Skeletal muscle satellite cell (primary cell): Measurements from ENCODE around the gene KRTAP5-1.

Experiments used
- H3K27me3 ChIP-seq: 2 replicates; pipeline ENCODE4 v1.7.0; 2013; ENCODE audit warnings: low read length; ENCODE audit not compliant: control insufficient read depth, insufficient read depth
- H3K36me3 ChIP-seq: 2 replicates; pipeline ENCODE4 v1.7.0; 2013; ENCODE audit warnings: mild to moderate bottlenecking, control low read depth, low read length; ENCODE audit not compliant: insufficient read depth
- H3K4me1 ChIP-seq: 2 replicates; pipeline ENCODE4 v1.7.0; 2013; ENCODE audit warnings: low read length; ENCODE audit not compliant: control insufficient read depth, insufficient read depth
- H3K4me2 ChIP-seq: 2 replicates; pipeline ENCODE4 v1.7.0; 2013; ENCODE audit warnings: mild to moderate bottlenecking, low read length
- H3K4me3 ChIP-seq: 2 replicates; pipeline ENCODE4 v1.7.0; 2013; ENCODE audit warnings: low read length
- H3K9ac ChIP-seq: 2 replicates; pipeline ENCODE4 v1.7.0; 2013; ENCODE audit warnings: mild to moderate bottlenecking, low read depth, low read length, moderate library complexity
- H3K9me3 ChIP-seq: replicated peaks from 2 replicates; pipeline ENCODE4 v1.7.0; 2013; ENCODE audit warnings: mild to moderate bottlenecking, control low read depth, low read length

Gene KRTAP5-1

GRCh38 chr11:1546077-1546535 lies 39.0 kb downstream of the KRTAP5-1 start:
- Histone ChIP-seq H3K9ac (no peak overlapping the region), H3K9me3 (no peaks in the 10 kb centered on the region), H3K36me3 (no peaks in the 10 kb centered on the region), H3K4me3 (no peak overlapping the region), H3K27me3 (peaks cover 62% of the 10 kb centered on the region), H3K4me1 (peaks cover 8% of the 10 kb centered on the region), H3K4me2 (no peak overlapping the region)

GRCh38 chr11:1545432-1545831 lies 39.7 kb downstream of the KRTAP5-1 start:
- no peak overlapping the region for H3K4me3 ChIP-seq
- no peak overlapping the region for H3K4me2 ChIP-seq
- H3K4me1 ChIP-seq: peaks cover 8% of the 10 kb centered on the region
- no peak overlapping the region for H3K9ac ChIP-seq
- H3K27me3 ChIP-seq: peaks cover 65% of the 10 kb centered on the region
- no peaks in the 10 kb centered on the region for H3K9me3 ChIP-seq
- H3K36me3 ChIP-seq: no peaks in the 10 kb centered on the region

- peaks cover 8% of the 10 kb centered on the region for H3K4me1 ChIP-seq
- no peak overlapping the region for H3K4me3 ChIP-seq
- no peak overlapping the region for H3K9ac ChIP-seq
- no peaks in the 10 kb centered on the region for H3K36me3 ChIP-seq
- peaks cover 69% of the 10 kb centered on the region for H3K27me3 ChIP-seq
- no peak overlapping the region for H3K4me2 ChIP-seq
- H3K9me3 ChIP-seq: no peaks in the 10 kb centered on the region
Observed at GRCh38 chr11:1544536-1544935, 40.5 kb downstream of the KRTAP5-1 start.

GRCh38 chr11:1543606-1544263 lies 41.3 kb downstream of the KRTAP5-1 start:
- no peak overlapping the region for H3K4me2 ChIP-seq
- H3K36me3 ChIP-seq: no peaks in the 10 kb centered on the region
- H3K4me3 ChIP-seq: no peak overlapping the region
- peaks cover 8% of the 10 kb centered on the region for H3K4me1 ChIP-seq
- no peaks in the 10 kb centered on the region for H3K9me3 ChIP-seq
- H3K9ac ChIP-seq: no peak overlapping the region
- H3K27me3 ChIP-seq: peaks cover 68% of the 10 kb centered on the region

- Histone ChIP-seq H3K9me3 (no peaks in the 10 kb centered on the region), H3K27me3 (peaks cover 65% of the 10 kb centered on the region), H3K4me1 (peaks cover 7% of the 10 kb centered on the region), H3K36me3 (no peaks in the 10 kb centered on the region), H3K9ac (no peak overlapping the region), H3K4me2 (no peak overlapping the region), H3K4me3 (no peak overlapping the region)
Observed at GRCh38 chr11:1542267-1542666, 42.8 kb downstream of the KRTAP5-1 start.

- H3K4me1 ChIP-seq: peaks cover under 1% of the 10 kb centered on the region
- H3K36me3 ChIP-seq: no peaks in the 10 kb centered on the region
- H3K27me3 ChIP-seq: peaks cover 59% of the 10 kb centered on the region
- no peaks in the 10 kb centered on the region for H3K9me3 ChIP-seq
- H3K9ac ChIP-seq: no peak overlapping the region
- no peak overlapping the region for H3K4me3 ChIP-seq
- H3K4me2 ChIP-seq: no peak overlapping the region
Observed at GRCh38 chr11:1541474-1542204, 43.4 kb downstream of the KRTAP5-1 start.

GRCh38 chr11:1540074-1540473 lies 45.0 kb downstream of the KRTAP5-1 start:
- Histone ChIP-seq H3K36me3 (no peaks in the 10 kb centered on the region), H3K4me1 (peaks cover 4% of the 10 kb centered on the region), H3K4me3 (no peak overlapping the region), H3K4me2 (no peak overlapping the region), H3K9ac (no peak overlapping the region), H3K9me3 (no peaks in the 10 kb centered on the region), H3K27me3 (peaks cover 45% of the 10 kb centered on the region)

GRCh38 chr11:1538153-1538552 lies 46.9 kb downstream of the KRTAP5-1 start:
- peaks cover 18% of the 10 kb centered on the region for H3K4me1 ChIP-seq
- no peak overlapping the region for H3K4me2 ChIP-seq
- no peaks in the 10 kb centered on the region for H3K9me3 ChIP-seq
- no peak overlapping the region for H3K4me3 ChIP-seq
- no peak overlapping the region for H3K9ac ChIP-seq
- peaks cover 32% of the 10 kb centered on the region for H3K27me3 ChIP-seq
- H3K36me3 ChIP-seq: no peaks in the 10 kb centered on the region

- H3K4me1 ChIP-seq: peaks cover 37% of the 10 kb centered on the region
- no peaks in the 10 kb centered on the region for H3K9me3 ChIP-seq
- H3K27me3 ChIP-seq: peaks cover 23% of the 10 kb centered on the region
- no peak overlapping the region for H3K4me2 ChIP-seq
- no peaks in the 10 kb centered on the region for H3K36me3 ChIP-seq
- no peak overlapping the region for H3K4me3 ChIP-seq
- no peak overlapping the region for H3K9ac ChIP-seq
Observed at GRCh38 chr11:1536065-1536843, 48.8 kb downstream of the KRTAP5-1 start.

GRCh38 chr11:1534682-1535081 lies 50.4 kb downstream of the KRTAP5-1 start:
- Histone ChIP-seq H3K4me1 (peaks cover 44% of the 10 kb centered on the region), H3K9me3 (no peaks in the 10 kb centered on the region), H3K27me3 (peaks cover 13% of the 10 kb centered on the region), H3K36me3 (no peaks in the 10 kb centered on the region), H3K9ac (no peak overlapping the region), H3K4me3 (no peak overlapping the region), H3K4me2 (peak overlapping the region; percentile 5)
